WTC11 (cell line): ENCODE data around the gene CAPN9. TPM values are rescaled to one million over a fixed set of nuclear protein-coding genes. Genes with fewer than 3 reads are reported as not detected.

Experiments
- ATAC-seq: fragments of 200-7000 bp; cut with Tn5 transposase; 2 replicates; pipeline ENCODE4 v1.10.0; 2021; ENCODE audit warnings: mild to moderate bottlenecking, moderate library complexity
- CTCF ChIA-PET: fragments of 300-600 bp; sonication (Branson Sonifier 250); formaldehyde crosslinking; loops from one replicate; lab custom pipeline; 2021; ENCODE audit warnings: antibody characterized with exemption; lab: Charles Lee
- POLR2A ChIA-PET: fragments of 350-600 bp; sonication (Branson Sonifier 250); formaldehyde crosslinking; loops from one replicate; lab custom pipeline; 2021; ENCODE audit warnings: antibody characterized with exemption; lab: Charles Lee
- DNase-seq: peaks from one replicate; pipeline ENCODE4 v3.0.0; 2021; ENCODE audit warnings: low spot score
- H3K27ac Mint-ChIP-seq: 2 replicates; pipeline ENCODE4 v1.8.0; 2021; ENCODE audit warnings: mixed read lengths
- H3K27me3 Mint-ChIP-seq: 2 replicates; pipeline ENCODE4 v1.8.0; 2021; ENCODE audit warnings: low read depth, mild to moderate bottlenecking, moderate library complexity, mixed read lengths
- H3K36me3 Mint-ChIP-seq: 2 replicates; pipeline ENCODE4 v1.8.0; 2021; ENCODE audit warnings: mixed read lengths
- H3K4me1 Mint-ChIP-seq: 2 replicates; pipeline ENCODE4 v1.8.0; 2022; ENCODE audit warnings: mixed read lengths
- H3K4me3 Mint-ChIP-seq: 2 replicates; pipeline ENCODE4 v1.8.0; 2021; ENCODE audit warnings: mild to moderate bottlenecking, moderate library complexity, mixed read lengths
- H3K9me3 Mint-ChIP-seq: 2 replicates; pipeline ENCODE4 v1.8.0; 2021; ENCODE audit warnings: mixed read lengths
- ARID4B ChIP-seq: sonication (generic); formaldehyde crosslinking; IDR thresholded peaks from 2 replicates; pipeline ENCODE4 v1.8.0; 2023; ENCODE audit warnings: missing genetic modification reagents, mild to moderate bottlenecking, borderline replicate concordance
- E2F5 ChIP-seq: sonication (generic); formaldehyde crosslinking; IDR thresholded peaks from 2 replicates; pipeline ENCODE4 v1.8.1; 2022; ENCODE audit warnings: mild to moderate bottlenecking, moderate library complexity, missing genetic modification reagents
- ESRRA ChIP-seq: sonication (generic); formaldehyde crosslinking; IDR thresholded peaks from 2 replicates; pipeline ENCODE4 v1.8.1; 2022; ENCODE audit warnings: mild to moderate bottlenecking, missing genetic modification reagents, borderline replicate concordance
- FOXK1 ChIP-seq: sonication (generic); formaldehyde crosslinking; IDR thresholded peaks from 2 replicates; pipeline ENCODE4 v1.8.0; 2022; ENCODE audit warnings: mild to moderate bottlenecking, moderate library complexity, missing genetic modification reagents
- FOXP4 ChIP-seq: sonication (generic); formaldehyde crosslinking; IDR thresholded peaks from 2 replicates; pipeline ENCODE4 v1.8.0; 2022; ENCODE audit warnings: mild to moderate bottlenecking, missing genetic modification reagents
- GTF2I ChIP-seq: fragments of 250-450 bp; sonication (Bioruptor Pico); conservative IDR thresholded peaks from 2 replicates; pipeline ENCODE4 v1.4.0; 2021; ENCODE audit warnings: mild to moderate bottlenecking
- JUN ChIP-seq: sonication (generic); formaldehyde crosslinking; IDR thresholded peaks from 2 replicates; pipeline ENCODE4 v1.8.0; 2023; ENCODE audit warnings: mild to moderate bottlenecking, missing genetic modification reagents
- KAT7 ChIP-seq: sonication (generic); formaldehyde crosslinking; IDR thresholded peaks from 2 replicates; pipeline ENCODE4 v1.8.1; 2023; ENCODE audit warnings: missing genetic modification reagents, mild to moderate bottlenecking, borderline replicate concordance
- MXD4 ChIP-seq: fragments of 250-450 bp; sonication (Bioruptor Pico); IDR thresholded peaks from 2 replicates; pipeline ENCODE4 v1.8.0; 2021; ENCODE audit warnings: mild to moderate bottlenecking, moderate library complexity, borderline replicate concordance
- NR2C2 ChIP-seq: sonication (generic); formaldehyde crosslinking; IDR thresholded peaks from 2 replicates; pipeline ENCODE4 v1.8.0; 2022; ENCODE audit warnings: mild to moderate bottlenecking, missing genetic modification reagents
- PRDM15 ChIP-seq: sonication (generic); formaldehyde crosslinking; IDR thresholded peaks from 2 replicates; pipeline ENCODE4 v1.8.0; 2022; ENCODE audit warnings: missing genetic modification reagents
- RELA ChIP-seq: sonication (generic); formaldehyde crosslinking; IDR thresholded peaks from 2 replicates; pipeline ENCODE4 v1.8.1; 2022; ENCODE audit warnings: missing genetic modification reagents, mild to moderate bottlenecking, borderline replicate concordance
- total RNA-seq: library from RNA; stranded (reverse); gene quantifications from 3 replicates; pipeline ENCODE4 v1.2.3, GENCODE V29; 2021

The CAPN9 gene
- total RNA-seq, 1 experiment from 2014 or later: not detected

- TF ChIP-seq ARID4B (CRISPR knock-in tag) (no peak), ESRRA (CRISPR knock-in tag) (no peak), RELA (CRISPR knock-in tag) (no peak)
Measured at GRCh38 chr1:230820568-230820967, 73.4 kb downstream of the CAPN9 start (continued).

GRCh38 chr1:230821346-230821745 lies 74.2 kb downstream of the CAPN9 start:
- H3K9me3 Mint-ChIP-seq: no peaks in the 10 kb centered on the region
- DNase-seq: no peak
- H3K27ac Mint-ChIP-seq: no peak overlapping the region
- H3K36me3 Mint-ChIP-seq: no peaks in the 10 kb centered on the region
- CTCF ChIA-PET: interaction anchor here (1.7 kb wide), 1 partner anchor 179 kb away, joined by 5 read pairs; the partner anchor contains the start of gene COG2
- H3K27me3 Mint-ChIP-seq: no peaks in the 10 kb centered on the region; the same call in 1 of the 2 replicates
- POLR2A ChIA-PET: no interaction called here
- TF ChIP-seq E2F5 (CRISPR knock-in tag) (no peak), GTF2I (CRISPR knock-in tag) (no peak), RELA (CRISPR knock-in tag) (no peak), JUN (CRISPR knock-in tag) (no peak), NR2C2 (CRISPR knock-in tag) (no peak), FOXP4 (CRISPR knock-in tag) (no peak), FOXK1 (CRISPR knock-in tag) (no peak), PRDM15 (CRISPR knock-in tag) (no peak), KAT7 (CRISPR knock-in tag) (no peak)
- TF ChIP-seq, all 79 proteins: peak for 0
- no peak overlapping the region for H3K4me3 Mint-ChIP-seq
- ATAC-seq: no peak
- H3K4me1 Mint-ChIP-seq: no peaks in the 10 kb centered on the region

GRCh38 chr1:230822092-230822581 lies 74.9 kb downstream of the CAPN9 start:
- CTCF ChIA-PET: no interaction called here
- POLR2A ChIA-PET: no interaction called here
- no peaks in the 10 kb centered on the region for H3K36me3 Mint-ChIP-seq
- no peaks in the 10 kb centered on the region; the same call in 1 of the 2 replicates for H3K27me3 Mint-ChIP-seq
- no peak overlapping the region for H3K4me3 Mint-ChIP-seq
- TF ChIP-seq MXD4 (CRISPR knock-in tag): no peak
- H3K27ac Mint-ChIP-seq: no peak overlapping the region
- no peak for ATAC-seq
- no peaks in the 10 kb centered on the region for H3K4me1 Mint-ChIP-seq
- no peak for DNase-seq
- no peaks in the 10 kb centered on the region for H3K9me3 Mint-ChIP-seq
